ENCODE measurements around the gene HOXC9.
"Not testable (repeated sequence)": the region's sequence is repeated elsewhere in the genome, so short reads cannot be mapped to it uniquely, and the experiment has no call there.

The HOXC9 gene

DNA sequence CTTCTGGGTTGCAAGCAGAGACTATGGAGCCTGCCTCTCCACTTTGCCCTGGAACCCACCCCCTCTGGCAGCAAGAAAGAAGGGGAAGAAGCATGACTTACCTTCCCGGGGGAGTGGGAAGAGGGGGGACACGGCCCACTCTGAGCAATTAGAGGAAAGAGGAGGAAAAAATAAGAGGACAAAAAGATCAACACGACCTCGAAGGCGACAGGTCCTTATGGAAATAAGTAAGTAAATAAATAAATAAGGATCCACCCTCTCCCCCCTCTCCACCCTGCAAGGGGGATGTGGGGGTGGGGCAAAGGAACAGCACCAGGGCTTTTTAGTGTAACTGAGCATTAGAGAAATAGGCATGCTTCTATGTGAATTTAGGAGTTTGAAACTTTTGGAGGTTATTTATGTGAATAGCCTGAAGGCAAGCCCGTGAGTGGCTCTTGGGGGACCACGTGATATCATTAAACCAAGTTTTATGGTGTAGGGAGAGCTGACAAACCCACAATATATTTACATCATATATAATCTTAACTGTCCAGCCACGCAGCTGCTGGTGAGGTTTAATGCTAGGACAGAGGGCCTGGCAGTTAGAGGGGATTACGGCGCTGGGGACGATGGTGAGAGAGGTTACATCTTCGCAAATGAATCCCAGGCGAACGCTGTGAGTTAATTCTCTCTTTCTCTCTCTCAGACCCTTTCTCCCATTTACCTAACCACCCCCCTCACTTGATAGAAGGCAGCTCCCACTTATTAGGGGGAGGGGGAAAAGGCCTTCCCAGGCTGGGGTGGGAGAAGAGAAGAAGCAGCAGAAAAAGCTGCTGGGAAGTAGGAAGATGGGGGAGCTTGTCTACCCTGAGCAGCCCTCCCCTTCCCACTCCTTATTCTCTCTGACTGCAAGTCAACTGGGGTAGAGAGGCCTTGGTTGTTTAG, 37.7 kb downstream of the HOXC9 start:
- no peak for DNase-seq
- TF ChIP-seq GATA1 (IDR thresholded peaks at IDR 0.05; ENCODE audit: low read depth, low read length) (no peak), POLR2A (IDR thresholded peaks at IDR 0.05; ENCODE audit: low read length) (no peak)

DNA sequence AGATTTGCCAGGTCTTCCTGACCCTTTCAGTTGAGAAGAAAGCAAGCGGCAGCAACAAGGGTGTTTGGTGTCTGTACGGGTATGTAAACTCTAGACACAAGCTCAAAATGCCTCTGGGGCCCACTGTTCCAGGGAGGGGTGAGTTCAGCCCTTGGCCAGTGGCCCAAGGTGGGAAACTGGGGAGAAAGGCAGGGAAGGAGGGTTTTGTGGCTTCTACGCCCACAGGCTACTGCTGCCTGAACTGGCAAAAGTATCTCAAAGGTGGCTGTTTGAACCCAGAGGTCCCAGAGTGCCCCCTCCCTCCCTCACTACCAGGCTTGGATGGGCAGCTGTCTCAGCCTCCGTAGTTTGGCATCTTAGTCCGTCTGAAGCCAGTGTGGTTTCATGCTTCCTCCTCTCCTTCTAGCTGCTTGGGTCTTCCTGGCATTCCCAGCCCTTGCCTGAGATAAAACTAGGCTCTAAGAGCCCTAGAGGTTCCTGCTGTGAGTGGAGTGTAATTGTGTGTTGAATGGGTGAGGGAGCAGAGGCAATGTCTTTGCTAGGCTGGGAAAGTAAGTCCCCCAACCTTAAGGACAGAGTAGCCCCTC, 38.4 kb downstream of the HOXC9 start:
- TF ChIP-seq POLR2A (IDR thresholded peaks at IDR 0.05; ENCODE audit: low read length) (no peak), GATA1 (IDR thresholded peaks at IDR 0.05; ENCODE audit: low read depth, low read length) (no peak)
- no peak for DNase-seq

DNA sequence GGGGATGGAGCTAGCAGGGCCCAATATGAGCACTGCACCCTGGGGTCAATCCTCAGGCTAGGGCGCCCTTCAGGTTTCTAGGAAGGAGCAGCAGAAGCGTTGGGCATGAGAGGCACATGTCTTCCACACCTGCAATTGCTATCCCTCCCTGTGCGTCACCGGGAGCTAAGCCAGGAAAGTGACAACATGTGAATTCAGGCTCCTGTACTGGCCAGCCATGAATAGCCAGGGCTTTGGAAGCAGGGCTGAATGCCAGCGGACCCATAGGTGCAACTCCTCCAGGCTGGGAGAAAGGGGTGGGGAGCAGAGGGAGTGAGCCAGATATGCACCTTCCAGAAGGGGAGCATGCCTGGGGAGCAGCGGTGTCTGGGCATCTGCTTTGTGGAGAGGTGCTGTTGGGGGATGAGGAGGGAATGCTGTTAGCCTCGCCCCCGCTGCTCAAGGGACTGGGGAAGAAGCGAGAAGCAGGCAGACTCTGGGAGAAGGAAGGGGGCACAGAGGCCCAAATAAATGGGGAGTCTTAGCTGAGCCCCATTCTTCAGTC, 39.0 kb downstream of the HOXC9 start:
- TF ChIP-seq POLR2A (IDR thresholded peaks at IDR 0.05; ENCODE audit: low read length) (no peak), GATA1 (IDR thresholded peaks at IDR 0.05; ENCODE audit: low read depth, low read length) (no peak)
- no peak for DNase-seq

DNA sequence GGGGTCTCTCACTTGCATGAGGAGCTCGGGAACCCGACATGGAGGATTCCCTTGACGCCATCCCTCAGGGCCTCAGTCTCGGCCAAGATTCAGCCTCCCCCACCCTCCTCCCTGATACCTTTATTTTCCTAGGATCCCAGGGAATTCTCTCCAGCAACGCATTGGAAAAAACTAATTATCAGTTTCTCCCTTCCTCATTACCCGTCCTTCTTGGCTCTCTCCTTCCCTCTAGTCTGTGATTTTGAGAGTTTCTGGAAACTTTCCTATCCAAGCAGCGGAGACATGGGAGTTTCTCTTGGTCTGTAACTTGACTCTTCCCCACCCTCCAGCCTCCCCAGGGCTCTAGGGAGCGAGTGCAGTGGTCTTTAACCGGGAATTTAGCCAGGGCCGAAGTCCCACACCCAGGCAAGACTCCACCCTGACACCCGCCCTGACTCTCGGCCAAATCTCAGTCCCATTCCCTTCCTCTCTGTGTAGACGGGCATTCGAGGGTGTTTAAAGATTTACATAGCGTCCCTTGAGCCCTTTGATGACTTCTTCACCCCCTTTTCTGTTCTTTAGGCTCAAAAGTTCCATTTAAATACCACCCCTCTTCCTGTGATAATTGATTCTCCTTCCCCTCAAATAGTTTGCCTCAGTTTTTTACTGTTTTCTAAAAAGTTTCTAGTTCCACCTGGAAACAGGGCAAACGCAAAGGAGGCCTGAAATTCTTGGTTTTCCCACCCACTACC, 39.6 kb downstream of the HOXC9 start:
- TF ChIP-seq GATA1 (IDR thresholded peaks at IDR 0.05; ENCODE audit: low read depth, low read length): no peak
- TF ChIP-seq POLR2A (IDR thresholded peaks at IDR 0.05; ENCODE audit: low read length): no peak
- DNase-seq: no peak

DNA sequence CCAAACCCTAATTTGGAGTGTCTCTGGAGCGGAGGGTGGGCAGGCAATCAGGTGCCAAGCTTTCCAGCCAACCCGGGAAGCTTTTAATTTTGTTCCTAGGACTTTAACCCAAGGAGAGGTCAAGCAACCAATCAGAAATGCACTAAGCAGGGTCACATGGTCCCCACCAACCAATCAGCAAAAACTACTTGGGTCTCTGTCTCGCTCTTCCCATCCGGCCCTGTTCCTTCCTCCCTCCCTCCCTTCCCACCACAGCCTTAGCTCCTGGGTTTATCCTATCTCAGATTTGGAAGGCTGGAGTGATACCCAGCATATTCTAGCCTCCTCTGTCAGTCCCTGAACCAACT, 40.2 kb downstream of the HOXC9 start:
- DNase-seq: peak in 1 of 2 experiments; percentile 7

DNA sequence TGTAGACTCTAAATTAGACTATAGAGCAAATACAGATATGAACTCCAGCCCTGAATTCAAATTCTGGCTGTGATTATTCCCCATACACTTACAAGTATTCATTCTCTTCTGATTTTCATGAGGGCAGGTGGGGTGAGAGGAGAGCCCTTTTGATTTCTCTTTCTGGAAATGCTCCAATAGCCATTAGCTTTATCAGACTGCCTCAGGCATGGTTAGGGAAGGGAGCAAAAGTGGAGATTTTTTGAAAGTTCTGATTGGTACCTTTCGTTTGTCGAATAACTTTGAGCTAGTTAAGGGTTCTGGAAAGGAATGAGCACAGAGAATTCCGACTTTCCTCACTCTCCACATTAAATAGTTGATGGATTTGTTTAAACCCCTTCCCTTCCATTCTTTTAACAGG, 40.7 kb downstream of the HOXC9 start:
- DNase-seq: no peak
- TF ChIP-seq POLR2A (IDR thresholded peaks at IDR 0.05; ENCODE audit: low read length): no peak
- TF ChIP-seq GATA1 (IDR thresholded peaks at IDR 0.05; ENCODE audit: low read depth, low read length): no peak

More for the DNA sequence above, 40.2 kb downstream of the HOXC9 start:
- TF ChIP-seq GATA1 (IDR thresholded peaks at IDR 0.05; ENCODE audit: low read depth, low read length) (no peak), POLR2A (IDR thresholded peaks at IDR 0.05; ENCODE audit: low read length) (no peak)

DNA sequence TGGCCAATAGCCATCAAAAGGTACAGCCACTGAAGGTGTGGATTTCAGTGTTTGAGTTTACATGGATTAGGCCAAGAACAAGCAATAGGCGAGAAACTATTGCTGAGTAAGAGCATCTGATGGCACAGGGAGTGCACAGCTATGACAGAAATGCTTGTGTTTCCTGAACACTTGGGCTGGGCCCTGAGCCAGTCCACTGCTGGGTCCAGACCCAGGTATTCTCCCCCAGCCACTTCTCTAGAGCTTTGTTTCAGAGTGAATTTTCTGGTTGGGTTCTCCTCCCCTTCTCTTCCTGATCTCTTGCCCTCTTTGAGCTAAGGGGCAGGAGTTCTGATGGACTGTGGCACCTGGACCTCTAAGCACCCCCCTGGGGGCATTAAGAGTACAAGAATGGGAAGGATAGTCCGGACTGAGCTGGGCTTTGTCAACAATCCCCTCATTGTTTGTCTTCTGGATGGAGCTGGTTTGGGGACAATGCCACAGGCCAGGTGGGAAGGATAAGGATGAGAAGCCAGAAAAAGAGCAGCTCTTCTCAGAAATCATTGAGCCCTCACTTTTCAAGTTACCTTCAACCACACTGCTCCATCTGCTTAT, 41.2 kb downstream of the HOXC9 start:
- TF ChIP-seq POLR2A (IDR thresholded peaks at IDR 0.05; ENCODE audit: low read length): no peak
- no peak for TF ChIP-seq GATA1 (IDR thresholded peaks at IDR 0.05; ENCODE audit: low read depth, low read length)
- no peak for DNase-seq

DNA sequence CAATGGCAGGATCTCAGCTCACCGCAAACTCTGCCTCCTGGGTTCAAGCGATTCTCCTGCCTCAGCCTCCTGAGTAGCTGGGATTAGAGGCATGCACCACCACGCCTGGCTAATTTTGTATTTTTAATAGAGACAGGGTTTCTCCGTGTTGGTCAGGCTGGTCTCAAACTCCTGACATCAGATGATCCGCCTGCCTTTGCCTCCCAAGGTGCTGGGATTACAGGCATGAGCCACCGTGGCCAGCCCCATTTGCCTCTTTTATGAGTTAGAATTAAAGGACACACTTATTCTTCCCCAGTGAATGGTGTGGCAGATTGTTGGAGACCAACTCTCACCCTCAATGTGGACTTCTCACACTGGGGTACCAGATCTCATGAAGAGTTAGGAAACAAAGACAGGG, 42.1 kb downstream of the HOXC9 start:
- DNase-seq: not testable (repeated sequence)

DNA sequence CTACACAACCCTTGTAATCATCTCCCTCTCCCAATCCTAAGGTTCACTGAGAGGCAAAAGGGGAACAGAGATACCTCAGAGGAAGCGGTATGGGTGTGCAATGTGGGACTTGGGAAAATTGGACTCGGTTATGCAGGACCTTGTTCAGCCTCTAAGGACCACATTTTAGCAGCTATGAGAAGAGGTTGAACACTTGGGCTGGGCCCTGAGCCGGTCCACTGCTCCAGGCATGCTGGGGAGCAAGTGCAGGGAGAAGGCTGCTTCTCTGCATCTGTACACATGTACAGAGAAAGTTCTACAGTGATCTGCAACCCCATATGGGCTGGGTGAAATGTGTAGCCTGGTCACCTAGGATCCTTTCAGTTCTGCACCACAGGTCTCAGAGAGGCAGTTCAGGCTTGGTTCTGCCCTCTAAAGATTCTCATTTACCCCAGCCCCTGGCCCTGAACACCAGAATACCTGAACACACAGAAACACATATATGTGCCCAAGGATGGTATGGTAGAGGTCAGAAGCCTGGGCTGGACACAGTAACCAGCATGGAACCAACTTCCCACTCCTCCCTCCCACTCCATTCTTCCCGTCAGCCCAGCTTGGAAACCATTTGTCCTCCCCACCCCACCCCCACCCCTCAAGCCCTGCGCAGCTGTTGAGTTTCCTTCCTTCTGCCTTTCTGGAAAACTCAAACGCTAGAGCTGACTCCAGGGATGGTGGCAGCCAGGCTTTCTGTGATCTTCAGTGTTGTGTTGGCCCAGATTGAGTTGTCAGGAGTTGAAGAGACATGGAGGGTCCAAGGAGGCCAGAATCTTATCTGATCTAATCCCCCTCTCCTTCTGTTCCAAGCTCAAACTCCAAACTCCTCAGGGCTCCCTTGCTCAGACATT, 43.3 kb downstream of the HOXC9 start:
- DNase-seq: no peak
- TF ChIP-seq POLR2A (IDR thresholded peaks at IDR 0.05; ENCODE audit: low read length) (no peak), GATA1 (IDR thresholded peaks at IDR 0.05; ENCODE audit: low read depth, low read length) (no peak)

DNA sequence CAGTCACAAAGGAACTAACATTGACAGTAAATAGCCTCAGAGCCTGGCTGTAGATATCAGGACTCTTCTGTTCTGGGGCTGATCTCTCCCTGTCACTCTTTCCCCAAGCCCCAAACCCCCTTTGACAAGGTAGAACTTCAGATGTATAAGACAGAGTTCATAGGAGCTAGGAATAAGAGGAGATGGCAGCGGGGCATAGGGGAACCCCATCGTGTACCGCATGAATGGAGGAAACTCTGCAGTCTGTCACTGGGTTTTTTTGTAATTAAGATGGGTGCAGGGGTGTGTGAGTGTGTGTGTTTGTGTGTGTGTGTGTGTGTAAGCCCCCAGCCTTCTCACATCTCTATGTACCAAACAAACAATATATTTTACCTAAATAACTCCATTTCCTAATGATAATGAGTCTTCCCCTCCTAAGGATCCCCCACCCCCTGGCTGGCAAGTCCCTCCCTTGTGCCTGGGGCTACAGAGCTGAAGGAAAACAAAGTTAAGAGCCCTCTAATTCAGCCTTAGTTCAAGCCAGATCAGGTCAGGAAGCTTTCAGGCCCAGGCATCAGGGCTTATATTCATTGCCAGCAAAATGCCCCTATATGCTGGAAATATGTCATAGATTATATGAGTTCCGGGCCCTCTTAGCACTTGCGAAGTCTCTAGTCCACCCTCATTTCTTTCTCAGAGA, 44.6 kb downstream of the HOXC9 start:
- no peak for TF ChIP-seq POLR2A (IDR thresholded peaks at IDR 0.05; ENCODE audit: low read length)
- no peak for TF ChIP-seq GATA1 (IDR thresholded peaks at IDR 0.05; ENCODE audit: low read depth, low read length)

DNA sequence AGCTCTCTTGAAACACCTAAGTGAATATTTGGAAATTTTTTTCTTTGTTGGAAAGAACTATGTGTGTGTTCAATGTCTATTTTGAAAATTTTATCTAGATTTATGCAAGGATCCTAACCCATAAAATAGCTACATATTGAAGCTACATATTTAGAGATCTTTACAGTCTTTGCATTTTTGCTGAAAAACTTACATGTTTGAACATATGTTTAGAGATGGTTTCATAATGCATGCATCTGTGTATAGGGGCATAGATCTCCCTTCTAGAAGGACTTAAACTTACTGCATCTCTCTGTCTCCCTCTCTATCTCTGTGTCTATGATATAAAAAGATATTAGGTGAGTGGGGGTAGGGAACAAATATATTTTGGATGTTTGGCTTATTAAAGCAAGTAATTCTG, 45.4 kb downstream of the HOXC9 start:
- no peak for TF ChIP-seq POLR2A (IDR thresholded peaks at IDR 0.05; ENCODE audit: low read length)
- no peak for TF ChIP-seq GATA1 (IDR thresholded peaks at IDR 0.05; ENCODE audit: low read depth, low read length)
- no peak for DNase-seq

More for the DNA sequence above, 44.6 kb downstream of the HOXC9 start:
- no peak for DNase-seq

DNA sequence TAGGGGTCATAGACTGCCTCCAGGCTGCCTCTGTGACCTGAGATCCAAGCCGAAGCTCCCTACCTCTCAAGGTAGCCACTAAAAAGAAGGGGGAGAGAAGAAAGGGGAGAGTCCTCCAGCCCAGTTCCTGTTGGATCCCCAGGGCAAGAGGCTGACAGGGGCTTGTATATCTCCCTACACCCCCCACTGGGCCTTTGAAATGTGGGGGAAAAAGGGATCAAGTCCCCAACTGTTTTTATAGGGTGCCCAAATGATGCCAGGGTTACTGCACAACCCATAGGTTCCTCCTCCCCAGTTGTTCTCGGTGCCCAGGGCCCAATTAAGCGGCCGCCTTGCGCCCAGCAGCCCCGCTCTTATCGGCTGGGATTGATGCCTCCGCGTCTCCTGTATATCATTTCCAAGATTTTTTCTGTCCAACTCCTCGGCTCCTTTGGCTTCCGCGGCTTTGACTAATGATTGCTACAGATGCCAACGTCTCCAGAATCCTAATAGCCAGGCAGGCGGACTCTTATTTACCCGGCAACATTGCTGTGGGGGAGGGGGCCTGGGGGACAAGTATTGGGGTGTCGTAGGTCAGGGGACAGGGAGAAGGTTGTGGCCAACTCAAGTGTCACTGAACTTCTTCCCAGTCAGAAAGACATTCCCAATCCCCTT, 46.0 kb downstream of the HOXC9 start:
- DNase-seq: no peak
- TF ChIP-seq POLR2A (IDR thresholded peaks at IDR 0.05; ENCODE audit: low read length) (no peak), GATA1 (IDR thresholded peaks at IDR 0.05; ENCODE audit: low read depth, low read length) (no peak)
